DND-41 (cell line): Measurements from ENCODE around the gene IGSF21.

ENCODE experiments used
- ATAC-seq: fragments of 200-7000 bp; cut with Tn5 transposase; 3 replicates; pipeline ENCODE4 v1.9.1; 2021; ENCODE audit warnings: low read depth; ENCODE audit not compliant: insufficient read depth
- DNase-seq: peaks from one replicate; pipeline ENCODE4 v3.0.0-alpha.2; 2020
- H2AFZ ChIP-seq: 2 replicates; pipeline ENCODE4 v1.6.0; 2012; ENCODE audit warnings: low read depth, low read length
- H3K27ac ChIP-seq: 2 replicates; pipeline ENCODE4 v1.5.1; 2012; ENCODE audit warnings: low read length, inconsistent platforms
- H3K27me3 ChIP-seq: fragments of 200-600 bp; sonication (generic); 2 replicates; pipeline ENCODE4 v1.6.0; 2012; ENCODE audit warnings: low read length, mild to moderate bottlenecking, inconsistent platforms; ENCODE audit not compliant: insufficient read depth, poor library complexity
- H3K36me3 ChIP-seq: 2 replicates; pipeline ENCODE4 v1.5.1; 2012; ENCODE audit warnings: low read length, inconsistent platforms; ENCODE audit not compliant: insufficient read depth
- H3K4me1 ChIP-seq: 2 replicates; pipeline ENCODE4 v1.5.1; 2012; ENCODE audit warnings: mild to moderate bottlenecking, low read length; ENCODE audit not compliant: insufficient read depth
- H3K4me2 ChIP-seq: 2 replicates; pipeline ENCODE4 v1.6.0; 2012; ENCODE audit warnings: mild to moderate bottlenecking, moderate library complexity, low read length, inconsistent platforms; ENCODE audit not compliant: insufficient read depth
- H3K4me3 ChIP-seq, 2 experiments: fragments of 200-600 bp in 1 of 2; shearing (Covaris generic) in 1 of 2; 2 replicates each; pipeline ENCODE4 v1.5.1; 2012 to 2016; ENCODE audit warnings: inconsistent platforms in 2 of 2, low read length in 2 of 2, mild to moderate bottlenecking in 2 of 2, low read depth in 1 of 2, moderate library complexity in 1 of 2
- H3K79me2 ChIP-seq: 2 replicates; pipeline ENCODE4 v1.6.0; 2012; ENCODE audit warnings: low read length, inconsistent platforms; ENCODE audit not compliant: insufficient read depth
- H3K9ac ChIP-seq: 2 replicates; pipeline ENCODE4 v1.6.0; 2012; ENCODE audit warnings: low read depth, mild to moderate bottlenecking, inconsistent platforms, low read length, moderate library complexity
- H3K9me3 ChIP-seq: 2 replicates; pipeline ENCODE4 v1.5.1; 2012; ENCODE audit warnings: low read length, moderate library complexity, mild to moderate bottlenecking, inconsistent platforms; ENCODE audit not compliant: insufficient read depth, severe bottlenecking
- H4K20me1 ChIP-seq: 2 replicates; pipeline ENCODE4 v1.6.0; 2012; ENCODE audit warnings: low read length; ENCODE audit not compliant: insufficient read depth
- CTCF ChIP-seq: IDR thresholded peaks from 2 replicates; pipeline ENCODE4 v1.5.1; 2012; ENCODE audit warnings: borderline replicate concordance, low read length, moderate library complexity, mild to moderate bottlenecking; ENCODE audit not compliant: poor library complexity, severe bottlenecking; ENCODE audit errors: extremely low read depth
- EZH2 ChIP-seq: IDR thresholded peaks from 3 replicates; pipeline ENCODE4 v1.6.1; 2012; ENCODE audit warnings: borderline replicate concordance, low read depth, mild to moderate bottlenecking, moderate library complexity, low read length, inconsistent platforms; ENCODE audit not compliant: severe bottlenecking

Gene IGSF21

GRCh38 chr1:18253093-18253492 lies 145.5 kb downstream of the IGSF21 start:
- H3K9me3 ChIP-seq = no peaks in the 10 kb centered on the region
- no peaks in the 10 kb centered on the region for H3K4me1 ChIP-seq
- H3K27ac ChIP-seq = no peak overlapping the region
- no peak overlapping the region for H2AFZ ChIP-seq
- DNase-seq (no peak), ATAC-seq (no peak)
- TF ChIP-seq CTCF (no peak), EZH2 (no peak)
- H3K36me3 ChIP-seq = no peaks in the 10 kb centered on the region
- H3K9ac ChIP-seq = no peak overlapping the region
- no peak overlapping the region for H3K4me3 ChIP-seq
- no peaks in the 10 kb centered on the region for H3K27me3 ChIP-seq
- no peaks in the 10 kb centered on the region for H3K79me2 ChIP-seq
- no peak overlapping the region for H3K4me2 ChIP-seq
- H4K20me1 ChIP-seq = no peaks in the 10 kb centered on the region

- ATAC-seq (peak; percentile 60; the same call in 2 of the 3 replicates), DNase-seq (peak; percentile 65)
- Histone ChIP-seq H3K79me2 (no peaks in the 10 kb centered on the region), H3K4me1 (no peaks in the 10 kb centered on the region), H4K20me1 (no peaks in the 10 kb centered on the region; the same call in 1 of the 2 replicates), H3K27ac (no peak overlapping the region), H3K9ac (no peak overlapping the region), H3K36me3 (no peaks in the 10 kb centered on the region), H2AFZ (no peak overlapping the region), H3K4me3 (no peak overlapping the region), H3K27me3 (no peaks in the 10 kb centered on the region), H3K4me2 (no peak overlapping the region), H3K9me3 (no peaks in the 10 kb centered on the region)
- TF ChIP-seq EZH2 (no peak), CTCF (no peak)
Measured at GRCh38 chr1:18256282-18257235, 149.0 kb downstream of the IGSF21 start.

- H3K36me3 ChIP-seq = no peaks in the 10 kb centered on the region
- no peak overlapping the region for H3K9ac ChIP-seq
- no peak for ATAC-seq
- H4K20me1 ChIP-seq = no peaks in the 10 kb centered on the region; the same call in 1 of the 2 replicates
- no peak overlapping the region for H3K4me2 ChIP-seq
- H3K27ac ChIP-seq = no peak overlapping the region
- H3K9me3 ChIP-seq = no peaks in the 10 kb centered on the region
- DNase-seq = no peak
- TF ChIP-seq CTCF (no peak), EZH2 (no peak)
- no peaks in the 10 kb centered on the region for H3K79me2 ChIP-seq
- H3K4me3 ChIP-seq = no peak overlapping the region
- H3K27me3 ChIP-seq = no peaks in the 10 kb centered on the region
- H2AFZ ChIP-seq = no peak overlapping the region
- H3K4me1 ChIP-seq = no peaks in the 10 kb centered on the region
Measured at GRCh38 chr1:18257778-18258177, 150.2 kb downstream of the IGSF21 start.
